Measurements from ENCODE around the gene C12orf43. TPM values are rescaled to one million over a fixed set of nuclear protein-coding genes. Genes with fewer than 3 reads are reported as not detected.

Gene C12orf43
- polyA plus RNA-seq, 1 donor from 2014 or later = 20.3 TPM

DNA sequence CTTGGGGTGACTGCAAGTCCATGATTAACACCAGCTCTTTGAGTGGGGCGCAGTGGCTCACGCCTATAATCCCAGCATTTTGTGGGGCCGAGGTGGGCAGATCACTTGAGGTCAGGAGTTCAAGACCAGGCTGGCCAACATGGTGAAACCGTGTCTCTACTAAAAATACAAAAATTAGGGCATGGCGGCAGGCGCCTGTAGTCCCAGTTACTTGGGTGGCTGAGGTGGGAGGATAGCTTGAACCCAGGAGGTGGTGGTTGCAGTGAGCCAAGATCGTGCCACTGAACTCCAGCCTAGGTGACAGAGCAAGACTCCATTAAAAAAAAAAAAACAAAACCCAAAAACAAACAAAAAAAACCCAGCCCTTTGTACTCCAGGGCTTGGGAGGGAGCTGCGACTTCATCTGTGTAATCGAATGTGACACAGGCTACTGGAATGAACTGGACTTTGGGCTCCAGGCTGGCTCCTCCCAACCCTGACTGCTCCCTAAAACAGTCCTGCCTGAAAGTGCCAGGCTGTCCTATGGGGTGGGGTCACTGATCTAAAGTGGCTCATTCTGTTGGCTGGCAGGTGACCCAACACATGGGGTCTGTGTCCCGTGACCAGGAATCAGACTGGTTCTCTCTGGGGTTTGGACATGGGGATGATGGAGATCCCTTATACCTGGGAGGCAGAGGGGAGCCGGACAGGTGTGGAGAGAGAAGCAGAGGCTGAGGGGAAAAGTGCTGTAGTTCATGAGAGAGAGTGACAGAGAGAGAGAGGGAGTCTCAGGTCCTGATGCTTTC, 9.3 kb upstream of the C12orf43 start:
- H3K36me3 ChIP-seq (ENCODE audit: insufficient read depth, low read length) = no peaks in the 10 kb centered on the region
- H4K20me1 ChIP-seq (ENCODE audit: insufficient read depth) = no peaks in the 10 kb centered on the region
- H3K9me2 ChIP-seq (ENCODE audit: insufficient read depth, low read length) = no peaks in the 10 kb centered on the region
- H3K27me3 ChIP-seq (ENCODE audit: insufficient read depth, low read depth, low read length) = no peaks in the 10 kb centered on the region
- no peak overlapping the region for H2AFZ ChIP-seq (ENCODE audit: low read depth, low read length)
- H3K79me2 ChIP-seq (replicated peaks; ENCODE audit: insufficient read depth, low read length) = no peaks in the 10 kb centered on the region
- H3F3A ChIP-seq (ENCODE audit: insufficient read depth, low read length, poor library complexity, severe bottlenecking) = no peaks in the 10 kb centered on the region
- no peaks in the 10 kb centered on the region for H3K9me3 ChIP-seq (ENCODE audit: low read length)
- H3K4me3 ChIP-seq (ENCODE audit: low read length) = no peak overlapping the region
- H3K9ac ChIP-seq (ENCODE audit: low read length) = no peak overlapping the region
- TF ChIP-seq RAD21 (conservative IDR thresholded peaks at IDR 0.05) (no peak), TAF1 (IDR thresholded peaks at IDR 0.05; ENCODE audit: low read depth) (no peak), MXI1 (conservative IDR thresholded peaks at IDR 0.05; ENCODE audit: poor library complexity, severe bottlenecking) (no peak), SMC3 (conservative IDR thresholded peaks at IDR 0.05; ENCODE audit: poor library complexity) (no peak)
- TF ChIP-seq, protein P1, sequence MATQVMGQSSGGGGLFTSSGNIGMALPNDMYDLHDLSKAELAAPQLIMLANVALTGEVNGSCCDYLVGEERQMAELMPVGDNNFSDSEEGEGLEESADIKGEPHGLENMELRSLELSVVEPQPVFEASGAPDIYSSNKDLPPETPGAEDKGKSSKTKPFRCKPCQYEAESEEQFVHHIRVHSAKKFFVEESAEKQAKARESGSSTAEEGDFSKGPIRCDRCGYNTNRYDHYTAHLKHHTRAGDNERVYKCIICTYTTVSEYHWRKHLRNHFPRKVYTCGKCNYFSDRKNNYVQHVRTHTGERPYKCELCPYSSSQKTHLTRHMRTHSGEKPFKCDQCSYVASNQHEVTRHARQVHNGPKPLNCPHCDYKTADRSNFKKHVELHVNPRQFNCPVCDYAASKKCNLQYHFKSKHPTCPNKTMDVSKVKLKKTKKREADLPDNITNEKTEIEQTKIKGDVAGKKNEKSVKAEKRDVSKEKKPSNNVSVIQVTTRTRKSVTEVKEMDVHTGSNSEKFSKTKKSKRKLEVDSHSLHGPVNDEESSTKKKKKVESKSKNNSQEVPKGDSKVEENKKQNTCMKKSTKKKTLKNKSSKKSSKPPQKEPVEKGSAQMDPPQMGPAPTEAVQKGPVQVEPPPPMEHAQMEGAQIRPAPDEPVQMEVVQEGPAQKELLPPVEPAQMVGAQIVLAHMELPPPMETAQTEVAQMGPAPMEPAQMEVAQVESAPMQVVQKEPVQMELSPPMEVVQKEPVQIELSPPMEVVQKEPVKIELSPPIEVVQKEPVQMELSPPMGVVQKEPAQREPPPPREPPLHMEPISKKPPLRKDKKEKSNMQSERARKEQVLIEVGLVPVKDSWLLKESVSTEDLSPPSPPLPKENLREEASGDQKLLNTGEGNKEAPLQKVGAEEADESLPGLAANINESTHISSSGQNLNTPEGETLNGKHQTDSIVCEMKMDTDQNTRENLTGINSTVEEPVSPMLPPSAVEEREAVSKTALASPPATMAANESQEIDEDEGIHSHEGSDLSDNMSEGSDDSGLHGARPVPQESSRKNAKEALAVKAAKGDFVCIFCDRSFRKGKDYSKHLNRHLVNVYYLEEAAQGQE (IDR thresholded peaks at IDR 0.05; ENCODE audit: borderline replicate concordance) = no peak
- no peak overlapping the region for H3K27ac ChIP-seq (ENCODE audit: low read length)
- H3K4me2 ChIP-seq (ENCODE audit: low read length) = no peak overlapping the region

DNA sequence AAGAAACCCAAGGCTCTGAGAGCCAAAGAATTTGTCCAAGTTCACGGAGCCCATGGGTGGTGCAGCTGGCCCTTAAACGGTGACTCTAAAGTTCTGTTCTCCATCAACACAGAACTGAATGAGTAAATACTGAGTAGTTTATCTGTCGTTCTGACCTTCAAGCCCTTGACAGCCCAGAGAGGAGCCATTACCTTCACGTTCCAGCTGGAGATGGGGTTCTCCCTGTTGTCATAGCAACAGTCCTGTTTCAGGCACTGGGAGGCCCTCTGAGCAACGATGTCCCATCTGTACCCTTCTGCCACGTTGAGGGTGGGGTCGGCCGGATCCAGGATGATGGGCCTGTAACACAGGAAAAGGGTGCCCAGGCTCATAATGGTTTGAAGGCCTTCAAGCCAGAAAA, 7.5 kb upstream of the C12orf43 start:
- no peak overlapping the region for H3K27ac ChIP-seq (ENCODE audit: low read length)
- H3K9me2 ChIP-seq (ENCODE audit: insufficient read depth, low read length) = no peaks in the 10 kb centered on the region
- no peaks in the 10 kb centered on the region for H4K20me1 ChIP-seq (ENCODE audit: insufficient read depth)
- no peak overlapping the region for H3K9ac ChIP-seq (ENCODE audit: low read length)
- H3K27me3 ChIP-seq (ENCODE audit: insufficient read depth, low read depth, low read length) = no peaks in the 10 kb centered on the region
- no peaks in the 10 kb centered on the region for H3K79me2 ChIP-seq (replicated peaks; ENCODE audit: insufficient read depth, low read length)
- H3F3A ChIP-seq (ENCODE audit: insufficient read depth, low read length, poor library complexity, severe bottlenecking) = no peaks in the 10 kb centered on the region
- H3K36me3 ChIP-seq (ENCODE audit: insufficient read depth, low read length) = no peaks in the 10 kb centered on the region
- H3K4me2 ChIP-seq (ENCODE audit: low read length) = no peak overlapping the region
- H3K4me3 ChIP-seq (ENCODE audit: low read length) = no peak overlapping the region
- H2AFZ ChIP-seq (ENCODE audit: low read depth, low read length) = no peak overlapping the region
- H3K9me3 ChIP-seq (ENCODE audit: low read length) = no peaks in the 10 kb centered on the region
- no peak for TF ChIP-seq EZH2 (IDR thresholded peaks at IDR 0.05; ENCODE audit: borderline replicate concordance, insufficient read depth, low read length, poor library complexity, severe bottlenecking)
- TF ChIP-seq SMC3 (conservative IDR thresholded peaks at IDR 0.05; ENCODE audit: poor library complexity) = no peak

DNA sequence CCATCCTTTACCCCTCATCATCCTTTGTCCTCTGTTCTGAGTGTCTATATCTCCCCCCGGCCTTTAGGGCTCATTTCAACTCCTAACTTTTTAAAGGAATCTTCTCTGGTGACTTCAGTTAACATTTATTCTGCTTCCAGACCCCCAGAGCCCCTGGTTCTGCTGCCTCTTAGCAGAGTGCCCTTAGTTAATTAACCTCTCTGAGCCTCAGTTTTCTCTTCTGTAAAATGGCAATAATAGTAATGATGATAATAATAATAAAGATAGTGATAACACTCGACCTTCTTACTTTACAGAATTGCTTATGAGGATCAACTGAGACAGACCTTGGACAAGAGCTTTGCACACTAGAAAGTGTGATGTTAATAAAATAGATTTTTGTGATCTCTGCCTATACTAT, 6.4 kb upstream of the C12orf43 start:
- Histone ChIP-seq H3K36me3 (ENCODE audit: insufficient read depth, low read length) (no peaks in the 10 kb centered on the region), H2AFZ (ENCODE audit: low read depth, low read length) (no peak overlapping the region), H3K9ac (ENCODE audit: low read length) (no peak overlapping the region), H3K9me3 (ENCODE audit: low read length) (no peaks in the 10 kb centered on the region), H3K9me2 (ENCODE audit: insufficient read depth, low read length) (no peaks in the 10 kb centered on the region), H3K4me2 (ENCODE audit: low read length) (no peak overlapping the region), H3K79me2 (replicated peaks; ENCODE audit: insufficient read depth, low read length) (no peaks in the 10 kb centered on the region), H4K20me1 (ENCODE audit: insufficient read depth) (no peaks in the 10 kb centered on the region), H3K4me3 (ENCODE audit: low read length) (no peak overlapping the region), H3K27ac (ENCODE audit: low read length) (no peak overlapping the region), H3K27me3 (ENCODE audit: insufficient read depth, low read depth, low read length) (no peaks in the 10 kb centered on the region), H3F3A (ENCODE audit: insufficient read depth, low read length, poor library complexity, severe bottlenecking) (no peaks in the 10 kb centered on the region)
- TF ChIP-seq, protein P1 (IDR thresholded peaks at IDR 0.05; ENCODE audit: borderline replicate concordance) = no peak
- TF ChIP-seq TAF1 (IDR thresholded peaks at IDR 0.05; ENCODE audit: low read depth) (no peak), MXI1 (conservative IDR thresholded peaks at IDR 0.05; ENCODE audit: poor library complexity, severe bottlenecking) (no peak), POLR2AphosphoS5 (IDR thresholded peaks at IDR 0.05) (no peak), EZH2 (IDR thresholded peaks at IDR 0.05; ENCODE audit: borderline replicate concordance, insufficient read depth, low read length, poor library complexity, severe bottlenecking) (no peak), SMC3 (conservative IDR thresholded peaks at IDR 0.05; ENCODE audit: poor library complexity) (no peak), EP300 (conservative IDR thresholded peaks at IDR 0.05; ENCODE audit: poor library complexity, severe bottlenecking) (no peak), RAD21 (conservative IDR thresholded peaks at IDR 0.05) (no peak)
- TF ChIP-seq, protein P2, sequence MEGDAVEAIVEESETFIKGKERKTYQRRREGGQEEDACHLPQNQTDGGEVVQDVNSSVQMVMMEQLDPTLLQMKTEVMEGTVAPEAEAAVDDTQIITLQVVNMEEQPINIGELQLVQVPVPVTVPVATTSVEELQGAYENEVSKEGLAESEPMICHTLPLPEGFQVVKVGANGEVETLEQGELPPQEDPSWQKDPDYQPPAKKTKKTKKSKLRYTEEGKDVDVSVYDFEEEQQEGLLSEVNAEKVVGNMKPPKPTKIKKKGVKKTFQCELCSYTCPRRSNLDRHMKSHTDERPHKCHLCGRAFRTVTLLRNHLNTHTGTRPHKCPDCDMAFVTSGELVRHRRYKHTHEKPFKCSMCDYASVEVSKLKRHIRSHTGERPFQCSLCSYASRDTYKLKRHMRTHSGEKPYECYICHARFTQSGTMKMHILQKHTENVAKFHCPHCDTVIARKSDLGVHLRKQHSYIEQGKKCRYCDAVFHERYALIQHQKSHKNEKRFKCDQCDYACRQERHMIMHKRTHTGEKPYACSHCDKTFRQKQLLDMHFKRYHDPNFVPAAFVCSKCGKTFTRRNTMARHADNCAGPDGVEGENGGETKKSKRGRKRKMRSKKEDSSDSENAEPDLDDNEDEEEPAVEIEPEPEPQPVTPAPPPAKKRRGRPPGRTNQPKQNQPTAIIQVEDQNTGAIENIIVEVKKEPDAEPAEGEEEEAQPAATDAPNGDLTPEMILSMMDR (IDR thresholded peaks at IDR 0.05; ENCODE audit: poor library complexity, severe bottlenecking) = no peak
